ENCODE results near the gene RND1. TPM values are rescaled to one million over a fixed set of nuclear protein-coding genes. Genes with fewer than 3 reads are reported as not detected.
"Not testable (repeated sequence)": the region's sequence is repeated elsewhere in the genome, so short reads cannot be mapped to it uniquely, and the experiment has no call there.

The RND1 gene
- total RNA-seq, 1 donor from 2014 or later = 7.1 TPM

DNA sequence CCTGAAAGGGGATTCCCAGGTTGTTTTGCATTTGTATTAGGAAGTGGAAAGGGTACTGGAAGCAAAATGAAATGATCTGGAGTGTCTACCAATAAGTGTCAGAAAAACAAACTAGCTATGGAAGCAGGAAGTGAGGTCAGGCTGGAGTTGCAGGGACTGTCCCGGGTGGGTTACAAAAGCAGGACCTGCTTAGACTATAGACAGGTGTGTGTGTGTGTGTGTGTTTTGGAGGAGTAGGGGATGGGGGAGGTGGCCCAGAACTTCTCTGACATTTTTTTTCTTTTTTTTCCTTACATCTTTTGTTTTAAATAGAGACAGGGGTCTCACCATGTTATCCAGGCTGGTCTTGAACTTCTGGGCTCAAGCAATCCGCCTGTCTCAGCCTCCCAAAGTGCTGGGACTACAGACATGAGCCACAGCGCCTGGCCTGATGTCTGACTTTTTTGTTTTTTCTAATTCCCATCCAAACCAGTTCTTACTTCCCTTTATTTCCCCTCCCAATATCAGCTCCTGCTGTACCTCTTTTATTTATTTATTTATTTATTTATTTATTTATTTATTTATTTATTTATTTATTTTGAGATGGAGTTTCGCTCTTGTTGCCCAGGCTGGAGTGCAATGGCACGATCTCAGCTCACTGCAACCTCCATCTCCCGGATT, 512 bp upstream of the RND1 start:
- Histone ChIP-seq H3K4me3 (peak overlapping the region; percentile 57), H3K27me3 (no peaks in the 10 kb centered on the region), H3K36me3 (no peaks in the 10 kb centered on the region), H3K4me1 (peaks cover 8% of the 10 kb centered on the region), H3K9me3 (no peaks in the 10 kb centered on the region), H3K27ac (no peak overlapping the region)
- intact Hi-C loops (cut with DNase I) = no loop called here
- no peak for DNase-seq
- ATAC-seq = peak; percentile 19
- TF ChIP-seq, protein P1, sequence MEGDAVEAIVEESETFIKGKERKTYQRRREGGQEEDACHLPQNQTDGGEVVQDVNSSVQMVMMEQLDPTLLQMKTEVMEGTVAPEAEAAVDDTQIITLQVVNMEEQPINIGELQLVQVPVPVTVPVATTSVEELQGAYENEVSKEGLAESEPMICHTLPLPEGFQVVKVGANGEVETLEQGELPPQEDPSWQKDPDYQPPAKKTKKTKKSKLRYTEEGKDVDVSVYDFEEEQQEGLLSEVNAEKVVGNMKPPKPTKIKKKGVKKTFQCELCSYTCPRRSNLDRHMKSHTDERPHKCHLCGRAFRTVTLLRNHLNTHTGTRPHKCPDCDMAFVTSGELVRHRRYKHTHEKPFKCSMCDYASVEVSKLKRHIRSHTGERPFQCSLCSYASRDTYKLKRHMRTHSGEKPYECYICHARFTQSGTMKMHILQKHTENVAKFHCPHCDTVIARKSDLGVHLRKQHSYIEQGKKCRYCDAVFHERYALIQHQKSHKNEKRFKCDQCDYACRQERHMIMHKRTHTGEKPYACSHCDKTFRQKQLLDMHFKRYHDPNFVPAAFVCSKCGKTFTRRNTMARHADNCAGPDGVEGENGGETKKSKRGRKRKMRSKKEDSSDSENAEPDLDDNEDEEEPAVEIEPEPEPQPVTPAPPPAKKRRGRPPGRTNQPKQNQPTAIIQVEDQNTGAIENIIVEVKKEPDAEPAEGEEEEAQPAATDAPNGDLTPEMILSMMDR (IDR thresholded peaks at IDR 0.05) = no peak

DNA sequence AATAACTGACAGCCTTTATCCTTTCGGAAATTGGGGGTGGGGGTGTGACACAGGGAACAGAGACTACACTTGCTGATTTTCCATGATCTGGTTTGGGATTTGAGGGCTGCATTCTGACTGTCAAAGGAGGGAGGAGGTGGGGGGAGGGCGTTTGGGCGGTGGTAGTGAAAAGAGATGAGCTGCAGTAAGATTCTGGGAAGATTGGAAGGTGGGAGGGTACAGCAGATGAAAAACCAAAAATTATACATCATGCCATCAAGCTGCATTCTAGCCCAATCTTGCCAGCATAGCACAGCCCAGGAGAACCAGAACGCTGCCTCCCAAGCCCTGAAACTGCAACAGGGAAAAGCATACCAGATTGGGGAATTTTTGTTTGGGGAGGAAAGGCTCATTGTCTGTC, 2.4 kb downstream of the RND1 start:
- intact Hi-C loops (cut with DNase I) = no loop called here
- Histone ChIP-seq H3K9me3 (no peaks in the 10 kb centered on the region), H3K4me1 (peaks cover 8% of the 10 kb centered on the region), H3K27ac (no peak overlapping the region), H3K36me3 (no peaks in the 10 kb centered on the region), H3K27me3 (no peaks in the 10 kb centered on the region), H3K4me3 (no peak overlapping the region)
- TF ChIP-seq, protein P1 (IDR thresholded peaks at IDR 0.05) = no peak
- ATAC-seq = no peak
- no peak for DNase-seq

DNA sequence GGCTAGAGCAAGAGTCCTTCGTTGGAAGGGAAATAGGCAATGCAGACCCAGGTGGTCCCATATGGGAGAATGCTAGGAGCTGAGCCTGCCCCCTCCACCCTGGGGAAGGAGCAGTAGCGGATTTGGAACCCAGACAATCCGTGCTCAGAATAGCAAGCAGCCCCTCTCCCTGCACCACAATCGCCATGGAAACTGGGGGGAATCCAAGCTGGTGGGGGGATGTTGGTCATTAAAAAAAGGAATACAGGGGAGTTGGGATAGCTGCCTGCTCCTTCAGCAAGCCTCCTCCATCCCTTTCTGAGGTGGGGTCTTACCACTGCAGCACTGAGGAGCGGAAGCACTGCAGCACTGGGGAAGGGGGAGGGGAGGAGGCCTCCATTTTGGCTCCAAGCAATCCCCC, 2.9 kb downstream of the RND1 start:
- no peaks in the 10 kb centered on the region for H3K27me3 ChIP-seq
- no peaks in the 10 kb centered on the region for H3K36me3 ChIP-seq
- intact Hi-C loops (cut with DNase I) = no loop called here
- TF ChIP-seq, protein P1 (IDR thresholded peaks at IDR 0.05) = no peak
- DNase-seq = no peak
- H3K27ac ChIP-seq = no peak overlapping the region
- H3K4me3 ChIP-seq = no peak overlapping the region
- H3K9me3 ChIP-seq = no peaks in the 10 kb centered on the region
- no peak for ATAC-seq
- peaks cover 8% of the 10 kb centered on the region for H3K4me1 ChIP-seq

DNA sequence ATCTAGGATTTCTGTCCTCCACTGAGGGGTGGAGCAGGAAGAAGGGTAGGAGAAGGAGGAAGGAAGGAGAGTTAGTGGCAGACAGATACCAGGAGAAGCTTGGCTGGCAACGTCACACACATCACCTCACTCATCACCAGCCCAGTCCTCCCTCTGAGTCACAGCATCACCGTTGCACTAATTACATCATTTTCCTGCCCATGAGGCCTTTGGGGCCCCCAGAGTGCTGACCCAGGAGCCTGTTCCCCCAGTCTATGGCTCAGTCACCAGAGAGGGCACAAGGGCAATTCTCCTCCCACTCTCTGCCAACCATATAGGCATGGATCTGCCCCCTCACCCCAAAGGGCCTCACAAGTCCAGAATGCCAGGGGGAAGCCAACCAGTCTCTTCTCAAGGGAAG, 4.6 kb downstream of the RND1 start:
- H3K4me1 ChIP-seq = peaks cover 8% of the 10 kb centered on the region
- H3K27ac ChIP-seq = no peak overlapping the region
- no peaks in the 10 kb centered on the region for H3K36me3 ChIP-seq
- TF ChIP-seq, protein P1 (IDR thresholded peaks at IDR 0.05) = no peak
- intact Hi-C loops (cut with DNase I) = no loop called here
- no peak for ATAC-seq
- H3K4me3 ChIP-seq = no peak overlapping the region
- no peak for DNase-seq
- H3K9me3 ChIP-seq = no peaks in the 10 kb centered on the region
- H3K27me3 ChIP-seq = no peaks in the 10 kb centered on the region

DNA sequence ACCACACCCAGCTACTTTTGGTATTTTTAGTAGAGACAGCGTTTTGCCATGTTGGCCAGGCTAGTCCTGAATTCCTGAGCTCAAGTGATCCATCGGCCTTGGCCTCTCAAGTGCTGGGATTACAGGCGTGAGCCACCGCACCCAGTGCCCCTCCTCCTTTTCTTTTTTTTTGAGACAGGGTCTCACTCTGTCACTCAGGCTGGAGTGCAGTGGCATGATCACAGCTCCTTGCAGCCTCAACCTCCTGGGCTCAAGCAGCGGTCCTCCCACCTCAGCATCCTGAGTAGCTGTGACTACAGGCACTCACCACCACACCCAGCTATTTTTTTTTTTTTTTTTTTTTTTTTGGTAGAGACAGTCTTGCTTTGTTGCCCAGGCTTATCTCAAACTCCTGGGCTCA, 5.4 kb downstream of the RND1 start:
- DNase-seq; H3K4me1 ChIP-seq; H3K27me3 ChIP-seq; H3K36me3 ChIP-seq; H3K27ac ChIP-seq; H3K4me3 ChIP-seq; ATAC-seq; intact Hi-C loops (cut with DNase I); H3K9me3 ChIP-seq: not testable (repeated sequence)

DNA sequence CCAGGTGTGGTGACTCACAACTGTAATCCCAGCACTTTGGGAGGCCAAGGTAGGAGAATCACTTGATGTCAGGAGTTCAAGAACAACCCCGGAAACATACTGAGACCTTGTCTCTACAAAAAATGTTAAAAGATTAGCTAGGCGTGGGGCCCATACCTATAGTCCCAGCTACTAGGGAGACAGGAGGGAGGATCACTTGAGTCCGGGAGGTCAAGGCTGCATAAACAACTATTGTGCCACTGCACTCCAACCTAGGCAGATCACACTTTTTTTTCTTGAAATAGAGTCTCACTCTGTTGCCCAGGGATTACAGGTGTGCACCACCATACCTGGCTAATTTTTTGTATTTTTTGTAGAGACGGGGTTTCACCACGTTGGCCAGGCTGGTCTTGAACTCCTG, 6.1 kb downstream of the RND1 start:
- Histone ChIP-seq H3K4me3 (no peak overlapping the region), H3K27ac (no peak overlapping the region), H3K27me3 (no peaks in the 10 kb centered on the region), H3K4me1 (peaks cover under 1% of the 10 kb centered on the region), H3K9me3 (no peaks in the 10 kb centered on the region), H3K36me3 (no peaks in the 10 kb centered on the region)
- TF ChIP-seq, protein P1 (IDR thresholded peaks at IDR 0.05) = no peak
- intact Hi-C loops (cut with DNase I) = no loop called here
- ATAC-seq (no peak), DNase-seq (no peak)
